Transverse colon (tissue), 4 donors: ENCODE results near the gene DMD. TPM values are rescaled to one million over a fixed set of nuclear protein-coding genes. Genes with fewer than 3 reads are reported as not detected.

Experiments
- DNase-seq: peaks from one replicate; pipeline ENCODE4 v3.0.0-alpha.2; 2019
- H3K27ac ChIP-seq, 4 donors: fragments of 200-600 bp; sonication (generic); 2 replicates each; pipeline ENCODE4 v1.5.1; 2016 to 2018; ENCODE audit warnings: inconsistent platforms in 4 of 4
- H3K27me3 ChIP-seq: fragments of 200-600 bp; sonication (generic); 2 replicates; pipeline ENCODE4 v1.5.1; 2017; ENCODE audit warnings: inconsistent platforms
- H3K36me3 ChIP-seq, 4 donors: fragments of 200-600 bp; sonication (generic); 2 replicates each; pipeline ENCODE4 v1.5.1; 2017 to 2019; ENCODE audit warnings: inconsistent platforms in 4 of 4
- H3K4me1 ChIP-seq, 4 donors: fragments of 200-600 bp; sonication (generic); 2 replicates each; pipeline ENCODE4 v1.5.1; 2017 to 2020; ENCODE audit warnings: inconsistent platforms in 4 of 4
- H3K4me3 ChIP-seq, 4 donors: fragments of 200-600 bp; sonication (generic); 1 replicate in 1 of 4; 2 replicates in 3 of 4; pipeline versions ENCODE4 v1.5.1 to v1.6.1; 2017 to 2019; ENCODE audit warnings: inconsistent platforms in 4 of 4
- H3K9me3 ChIP-seq, 2 donors: fragments of 200-600 bp; sonication (generic); 2 replicates each; pipeline ENCODE4 v1.5.1; 2017 to 2019; ENCODE audit warnings: inconsistent platforms in 2 of 2
- EP300 ChIP-seq: sonication (generic); formaldehyde crosslinking; IDR thresholded peaks from one replicate; pipeline ENCODE4 v1.6.1; 2017; ENCODE audit warnings: antibody characterized with exemption, low read depth
- POLR2A ChIP-seq: fragments of 450-650 bp; IDR thresholded peaks from one replicate; pipeline ENCODE4 v1.6.1; 2016; ENCODE audit warnings: antibody characterized with exemption, mild to moderate bottlenecking, moderate library complexity
- POLR2AphosphoS5 ChIP-seq, 3 donors: sonication (generic); formaldehyde crosslinking; IDR thresholded peaks; one replicate each; pipeline ENCODE4 v1.6.1; 2016; ENCODE audit warnings: antibody characterized with exemption in 3 of 3
- WGBS, 2 donors: methylation state at CpG; one replicate each; pipeline ENCODE4 v1.1.5; 2018; ENCODE audit warnings: low coverage in 1 of 2; 5-methylcytosine and 5-hydroxymethylcytosine counted together
- in situ Hi-C, 4 donors: fragments of 200-750 bp; cut with MboI; loops; one replicate each; pipeline versions ENCODE4 v1.15.0 to v1.15.1; 2017; ENCODE audit warnings: low sequenced_read_pairs in 3 of 4, low pct_ligation_motif_present in 1 of 4, low pct_unique_long_range_greater_than_20kb in 1 of 4
- intact Hi-C: fragments of 100-400 bp; cut with DNase I; formaldehyde crosslinking; loops from one replicate; pipeline ENCODE4 v1.15.1; 2023; ENCODE audit warnings: low total_unique reads
- total RNA-seq, 4 donors: library from RNA; depleted of rRNA; stranded (reverse); fragments of >200 nt; gene quantifications; one replicate each; pipeline ENCODE4 v1.1.0, GENCODE V29; 2016
- TF ChIP-seq, protein P1 (sequence below), 5 experiments: fragments of 200-600 bp in 3 of 5; fragments of 450-650 bp in 2 of 5; sonication (generic) in 3 of 5; IDR thresholded peaks; 1 replicate in 2 of 5; 2 replicates in 3 of 5; pipeline ENCODE4 v1.5.1; 2016 to 2017; ENCODE audit warnings: antibody characterized with exemption in 5 of 5, inconsistent platforms in 3 of 5, mild to moderate bottlenecking in 2 of 5, moderate library complexity in 1 of 5

DMD gene
- total RNA-seq, 4 donors from 2014 or later, result 20.9 to 44.6 (median 32.5) TPM

DNA sequence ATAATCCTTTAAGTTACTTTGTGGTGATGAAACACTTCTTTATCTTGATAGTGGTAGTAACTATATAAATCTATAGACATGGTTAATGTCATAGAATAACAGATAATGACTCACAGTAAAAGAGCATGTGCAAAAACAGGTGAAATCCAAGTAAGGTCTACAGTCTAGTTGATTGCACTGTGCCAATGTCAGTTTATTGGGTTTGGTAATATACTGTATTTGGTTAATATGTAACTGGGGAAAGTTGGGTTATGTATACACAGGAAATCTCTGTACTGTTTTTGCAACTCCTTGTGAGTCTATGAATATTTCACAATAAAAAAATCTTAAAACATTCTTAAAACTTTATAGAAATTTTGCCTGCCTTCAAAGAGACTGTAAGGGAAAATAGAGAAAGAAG lies 1071.9 kb downstream of the DMD start:
- Histone ChIP-seq H3K27me3 (no peaks in the 10 kb centered on the region), H3K9me3 (no peaks in the 10 kb centered on the region), H3K4me3 (no peak overlapping the region), H3K4me1 (no peaks in the 10 kb centered on the region), H3K27ac (no peak overlapping the region), H3K36me3 (no peaks in the 10 kb centered on the region)
- in situ Hi-C loops, result no loop called here
- intact Hi-C loops, result no loop called here
- no peak for TF ChIP-seq POLR2A
- DNase-seq, result no peak

DNA sequence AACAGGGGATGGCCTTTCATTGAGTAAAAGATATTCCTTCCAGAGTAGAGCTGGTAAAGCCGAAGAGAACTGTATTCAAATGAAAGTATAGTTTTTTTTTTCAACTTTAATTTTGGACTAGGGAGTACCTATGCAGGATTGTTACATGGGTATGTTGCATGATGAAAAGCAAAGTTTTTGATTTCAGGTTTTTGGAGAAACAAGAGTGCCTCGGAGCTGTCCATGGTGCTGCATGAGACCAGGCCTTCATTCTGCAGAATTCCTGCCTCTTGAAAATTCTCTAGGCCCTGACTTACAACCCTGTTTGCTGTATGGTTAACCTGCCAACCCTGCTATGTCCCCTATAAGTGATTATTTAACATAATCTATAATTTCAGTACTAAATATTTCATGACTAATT lies 1073.8 kb downstream of the DMD start:
- Histone ChIP-seq H3K9me3 (no peaks in the 10 kb centered on the region), H3K36me3 (no peaks in the 10 kb centered on the region), H3K27ac (no peak overlapping the region), H3K4me3 (no peak overlapping the region), H3K4me1 (no peaks in the 10 kb centered on the region), H3K27me3 (no peaks in the 10 kb centered on the region)
- intact Hi-C loops (no loop called here), in situ Hi-C loops (no loop called here)
- TF ChIP-seq, protein P1, sequence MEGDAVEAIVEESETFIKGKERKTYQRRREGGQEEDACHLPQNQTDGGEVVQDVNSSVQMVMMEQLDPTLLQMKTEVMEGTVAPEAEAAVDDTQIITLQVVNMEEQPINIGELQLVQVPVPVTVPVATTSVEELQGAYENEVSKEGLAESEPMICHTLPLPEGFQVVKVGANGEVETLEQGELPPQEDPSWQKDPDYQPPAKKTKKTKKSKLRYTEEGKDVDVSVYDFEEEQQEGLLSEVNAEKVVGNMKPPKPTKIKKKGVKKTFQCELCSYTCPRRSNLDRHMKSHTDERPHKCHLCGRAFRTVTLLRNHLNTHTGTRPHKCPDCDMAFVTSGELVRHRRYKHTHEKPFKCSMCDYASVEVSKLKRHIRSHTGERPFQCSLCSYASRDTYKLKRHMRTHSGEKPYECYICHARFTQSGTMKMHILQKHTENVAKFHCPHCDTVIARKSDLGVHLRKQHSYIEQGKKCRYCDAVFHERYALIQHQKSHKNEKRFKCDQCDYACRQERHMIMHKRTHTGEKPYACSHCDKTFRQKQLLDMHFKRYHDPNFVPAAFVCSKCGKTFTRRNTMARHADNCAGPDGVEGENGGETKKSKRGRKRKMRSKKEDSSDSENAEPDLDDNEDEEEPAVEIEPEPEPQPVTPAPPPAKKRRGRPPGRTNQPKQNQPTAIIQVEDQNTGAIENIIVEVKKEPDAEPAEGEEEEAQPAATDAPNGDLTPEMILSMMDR (IDR thresholded peaks at IDR 0.05), result no peak
- TF ChIP-seq POLR2A (no peak), EP300 (no peak), POLR2AphosphoS5 (IDR thresholded peaks at IDR 0.05) (no peak)
- no peak for DNase-seq
- WGBS, 2 donors, result 60 to 83% methylated on average over 1 to 2 of the region's 2 CpGs

DNA sequence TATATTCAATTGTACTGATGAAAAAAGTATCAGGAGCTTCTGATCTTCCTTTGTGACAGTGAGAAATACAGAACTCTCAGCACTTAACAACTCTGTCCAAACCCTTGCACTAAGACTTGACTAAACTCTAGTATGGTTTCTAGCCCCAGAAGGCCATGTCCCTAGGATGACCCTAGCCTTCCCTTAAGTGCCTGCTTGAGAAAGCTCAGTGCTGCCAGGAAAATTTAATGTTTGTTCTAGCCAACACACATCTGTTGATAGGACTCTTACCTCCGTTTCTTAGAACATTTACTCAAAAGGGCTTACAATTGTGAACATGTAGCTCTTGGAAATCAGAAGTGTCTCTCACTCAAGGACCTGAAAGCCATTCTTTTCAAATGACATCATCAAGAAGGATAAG lies 1084.4 kb downstream of the DMD start:
- no peak overlapping the region for H3K27ac ChIP-seq
- H3K27me3 ChIP-seq, result no peaks in the 10 kb centered on the region
- DNase-seq, result no peak
- WGBS, 2 donors, result 44% methylated on average over 1 of the region's 1 CpG; no CpG with 5 or more reads in 1 of the 2 donors
- no peaks in the 10 kb centered on the region for H3K9me3 ChIP-seq
- in situ Hi-C loops, result no loop called here
- intact Hi-C loops, result no loop called here
- no peak overlapping the region for H3K4me3 ChIP-seq
- TF ChIP-seq POLR2AphosphoS5 (IDR thresholded peaks at IDR 0.05), result no peak
- TF ChIP-seq, protein P1 (IDR thresholded peaks at IDR 0.05), result no peak
- no peak for TF ChIP-seq EP300
- TF ChIP-seq POLR2A, result no peak
- no peaks in the 10 kb centered on the region for H3K4me1 ChIP-seq
- no peaks in the 10 kb centered on the region for H3K36me3 ChIP-seq

DNA sequence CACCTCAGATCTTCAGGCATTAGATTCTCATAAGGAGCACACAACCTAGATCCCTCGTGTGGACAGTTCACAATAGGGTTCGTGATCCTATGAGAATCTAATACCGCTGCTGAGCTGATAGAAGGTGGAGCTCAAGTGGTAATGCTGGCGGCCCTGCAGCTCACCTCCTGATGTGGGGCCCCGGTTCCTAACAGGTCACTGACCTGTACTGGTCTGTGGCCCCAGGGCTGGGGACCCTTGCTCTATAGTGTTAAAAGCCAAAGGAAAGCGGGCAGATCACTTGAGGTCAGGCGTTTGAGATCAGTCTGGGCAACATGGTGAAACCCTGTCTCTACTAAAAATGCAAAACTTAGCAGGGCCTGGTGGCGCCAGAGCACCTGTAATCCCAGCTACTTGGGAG lies 1092.5 kb downstream of the DMD start:
- TF ChIP-seq EP300, result no peak
- no peak for TF ChIP-seq POLR2A
- TF ChIP-seq, protein P1 (IDR thresholded peaks at IDR 0.05), result no peak
- no peak for TF ChIP-seq POLR2AphosphoS5 (IDR thresholded peaks at IDR 0.05)
- Histone ChIP-seq H3K4me3 (no peak overlapping the region), H3K27ac (no peak overlapping the region), H3K9me3 (no peaks in the 10 kb centered on the region), H3K4me1 (no peaks in the 10 kb centered on the region), H3K27me3 (no peaks in the 10 kb centered on the region), H3K36me3 (no peaks in the 10 kb centered on the region)
- DNase-seq, result no peak
- in situ Hi-C loops, result no loop called here
- intact Hi-C loops, result no loop called here
- 70% methylated on average over 8 of the region's 8 CpGs; no CpG with 5 or more reads in 1 of the 2 donors for WGBS, 2 donors

DNA sequence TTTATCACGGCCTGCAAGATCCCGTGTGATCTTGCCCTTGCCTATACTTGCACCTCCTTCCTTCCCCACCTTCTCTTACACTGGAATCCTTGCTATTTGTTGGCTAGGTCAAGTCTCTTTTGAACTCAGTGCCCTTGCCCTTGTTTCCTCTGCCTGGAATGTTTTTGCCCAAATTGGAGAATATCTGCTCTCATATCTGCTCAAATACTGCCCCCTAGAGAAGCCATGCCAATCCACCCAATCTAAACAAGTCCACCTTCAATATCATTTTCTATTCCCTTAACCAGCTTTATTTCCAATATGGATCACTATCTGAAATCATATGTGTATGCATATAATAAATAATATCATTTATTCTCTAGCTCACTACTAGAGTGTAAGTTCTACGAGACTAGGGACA lies 1095.3 kb downstream of the DMD start:
- Histone ChIP-seq H3K36me3 (no peaks in the 10 kb centered on the region), H3K27me3 (no peaks in the 10 kb centered on the region), H3K9me3 (no peaks in the 10 kb centered on the region), H3K27ac (no peak overlapping the region), H3K4me1 (no peaks in the 10 kb centered on the region), H3K4me3 (no peak overlapping the region)
- TF ChIP-seq EP300, result no peak
- no peak for TF ChIP-seq POLR2AphosphoS5 (IDR thresholded peaks at IDR 0.05)
- TF ChIP-seq, protein P1 (IDR thresholded peaks at IDR 0.05), result no peak
- TF ChIP-seq POLR2A, result no peak
- no peak for DNase-seq
- 77% methylated on average over 3 of the region's 3 CpGs; no CpG with 5 or more reads in 1 of the 2 donors for WGBS, 2 donors
- intact Hi-C loops, result no loop called here
- in situ Hi-C loops, result no loop called here
